Measurements from ENCODE around the gene GBGT1.

Gene GBGT1

GRCh38 chr9:133114886-133115603, 48.7 kb downstream of the GBGT1 start:
- no peak for DNase-seq

- DNase-seq: peak; percentile 58
Measured at GRCh38 chr9:133113949-133114885, 49.5 kb downstream of the GBGT1 start.

GRCh38 chr9:133113163-133113948, 50.4 kb downstream of the GBGT1 start:
- peak; percentile 49 for DNase-seq

GRCh38 chr9:133112663-133113026, 51.1 kb downstream of the GBGT1 start:
- DNase-seq: no peak

GRCh38 chr9:133111808-133112662, 51.7 kb downstream of the GBGT1 start:
- DNase-seq: no peak

- DNase-seq: no peak
Measured at GRCh38 chr9:133109931-133110650, 53.6 kb downstream of the GBGT1 start.

GRCh38 chr9:133108794-133109641, 54.7 kb downstream of the GBGT1 start:
- no peak for DNase-seq

- DNase-seq: no peak
Measured at GRCh38 chr9:133107961-133108793, 55.5 kb downstream of the GBGT1 start.

GRCh38 chr9:133107245-133107722, 56.4 kb downstream of the GBGT1 start:
- DNase-seq: no peak

GRCh38 chr9:133106511-133107244, 57.0 kb downstream of the GBGT1 start:
- DNase-seq: no peak

GRCh38 chr9:133105461-133105770, 58.3 kb downstream of the GBGT1 start:
- no peak for DNase-seq

- DNase-seq: no peak
Measured at GRCh38 chr9:133104718-133105460, 58.8 kb downstream of the GBGT1 start.

GRCh38 chr9:133103987-133104505, 59.7 kb downstream of the GBGT1 start:
- no peak for DNase-seq

- peak; percentile 63 for DNase-seq
Measured at GRCh38 chr9:133103183-133103986, 60.3 kb downstream of the GBGT1 start.

Data from right kidney (tissue), 1 donor.